Heart left ventricle (tissue), 16 donors: ENCODE results near the gene ALK. TPM values are rescaled to one million over a fixed set of nuclear protein-coding genes. Genes with fewer than 3 reads are reported as not detected.

Experiments
- ATAC-seq, 4 donors: fragments of 200-7000 bp; cut with Tn5 transposase; one replicate each; pipeline ENCODE4 v1.9.1; 2020 to 2022; ENCODE audit warnings: moderate library complexity in 4 of 4, mild to moderate bottlenecking in 3 of 4, moderate number of reproducible peaks in 1 of 4
- DNase-seq, 5 donors: peaks; one replicate each; pipeline ENCODE4 v3.0.0-alpha.2; 2020
- H3K27ac ChIP-seq, 12 donors: fragments of 200-600 bp; sonication (generic) in 4 of 12; one replicate each; pipeline versions ENCODE4 v1.5.0 to v1.8.0; 2016 to 2022; ENCODE audit warnings: mild to moderate bottlenecking in 2 of 12
- H3K27me3 ChIP-seq, 9 donors: fragments of 200-600 bp; sonication (generic) in 2 of 9; one replicate each; pipeline versions ENCODE4 v1.5.1 to v1.8.0; 2016 to 2022; ENCODE audit warnings: mild to moderate bottlenecking in 3 of 9
- H3K36me3 ChIP-seq, 9 donors: fragments of 200-600 bp; sonication (generic) in 2 of 9; one replicate each; pipeline versions ENCODE4 v1.5.0 to v1.8.0; 2018 to 2022; ENCODE audit warnings: mild to moderate bottlenecking in 2 of 9
- H3K4me1 ChIP-seq, 12 donors: fragments of 200-600 bp; sonication (generic) in 4 of 12; one replicate each; pipeline versions ENCODE4 v1.5.0 to v1.8.0; 2016 to 2022; ENCODE audit warnings: mild to moderate bottlenecking in 3 of 12
- H3K4me3 ChIP-seq, 12 donors: fragments of 200-600 bp; sonication (generic) in 4 of 12; one replicate each; pipeline versions ENCODE4 v1.5.0 to v1.8.0; 2017 to 2022; ENCODE audit warnings: mild to moderate bottlenecking in 9 of 12, moderate library complexity in 4 of 12
- H3K9me3 ChIP-seq, 12 donors: fragments of 200-600 bp; sonication (generic) in 4 of 12; one replicate each; pipeline versions ENCODE4 v1.5.0 to v1.8.0; 2016 to 2022; ENCODE audit warnings: mild to moderate bottlenecking in 1 of 12
- CTCF ChIP-seq, 12 donors: fragments of 200-600 bp; sonication (generic) in 4 of 12; IDR thresholded peaks; one replicate each; pipeline versions ENCODE4 v1.5.0 to v1.8.0; 2018 to 2022; ENCODE audit warnings: antibody characterized with exemption in 12 of 12, mild to moderate bottlenecking in 5 of 12
- POLR2A ChIP-seq, 2 donors: fragments of 450-650 bp; IDR thresholded peaks; one replicate each; pipeline ENCODE4 v1.6.1; 2017; ENCODE audit warnings: antibody characterized with exemption in 2 of 2, mild to moderate bottlenecking in 2 of 2, moderate library complexity in 2 of 2
- WGBS, 4 donors: extraction: QIAGEN DNeasy Blood & Tissue Kit in 2 of 4; methylation state at CpG; one replicate each; pipeline versions ENCODE4 v1.1.5 to v1.1.7; 2013 to 2018; 5-methylcytosine and 5-hydroxymethylcytosine counted together
- intact Hi-C, 10 donors: fragments of 100-400 bp; cut with DNase I; formaldehyde crosslinking; loops; one replicate each; pipeline versions ENCODE4 v1.11.1 to v1.14.2; 2022
- polyA plus RNA-seq, 2 donors: library from polyadenylated mRNA; stranded (reverse); fragments of 200-250 nt; gene quantifications; one replicate each; pipeline ENCODE4 v1.2.3, GENCODE V29; 2013
- total RNA-seq, 9 donors: library from RNA; depleted of rRNA in 2 of 9; stranded (reverse); fragments of >200 nt in 2 of 9; fragmentation: NEBNext Ultra II Directional in 3 of 9; extraction: Animal tissue kit (Norgen Biotek cat#: 25700) in 3 of 9; gene quantifications; one replicate each; pipeline versions ENCODE4 v1.1.0 to v1.2.4, GENCODE V29; 2016 to 2023
- donor health status: ischemic (EF 13 %, LVEDD 7.1; RV severe dilation, severe dysfunction).
- donor health status: healthy with polysubstance abuse.
- donor health status: DM: no; HTN: yes; CAD: no.
- donor health status: DM: no; HTN: no; CAD: no.
- donor health status: ischemic (EF 25% LVEDD 6.9; RV normal size, moderate dysfunction).
- donor health status: ischemic (EF 25% LVEDD 5.7; RV mildly dilated, moderate dysfunction).
- donor health status: healthy.
- donor health status: DM: yes; HTN: yes; CAD: no.
- donor health status: ischemic (EF 35%, LVEDD 5.7; RV mildly dilated, moderate dysfunction).
- donor health status: nonischemic (EF 11% LVEDD 7.7; RV severe dilation, severe dysfunction).
- donor health status: DM: yes; HTN: yes; CAD: no.
- donor health status: PGD.
- donor health status: ischemic (EF 29% LVEDD 5.4; RV normal size, mild dysfunction).
- donor health status: nonischemic (EF 23%, LVEDD 6.1; RV moderate dilation, normal function).

The ALK gene
- total and polyA plus RNA-seq, 11 donors: 0.05 to 0.50 (median 0.13) TPM; not detected in 5

- intact Hi-C loops: no loop called here
- Histone ChIP-seq H3K9me3 (no peaks in the 10 kb centered on the region), H3K27ac (no peak overlapping the region), H3K27me3 (peaks cover 0 to 10% (median 0%) of the 10 kb centered on the region in 9 donors), H3K4me1 (no peaks in the 10 kb centered on the region), H3K36me3 (no peaks in the 10 kb centered on the region), H3K4me3 (no peak overlapping the region)
- WGBS, 4 donors: 68 to 73% (median 72%) methylated on average over 6 of the region's 6 CpGs
- TF ChIP-seq POLR2A (IDR thresholded peaks at IDR 0.05) (no peak), CTCF (IDR thresholded peaks at IDR 0.05) (no peak)
- DNase-seq (no peak), ATAC-seq (no peak)
These were observed 560.2 kb downstream of the ALK start for GRCh38 chr2:29361231-29361630.

GRCh38 chr2:29360016-29360784 lies 561.2 kb downstream of the ALK start:
- no peak for DNase-seq
- intact Hi-C loops: no loop called here
- Histone ChIP-seq H3K4me3 (no peak overlapping the region), H3K4me1 (no peaks in the 10 kb centered on the region), H3K27me3 (peaks cover 0 to 10% (median 0%) of the 10 kb centered on the region in 9 donors), H3K9me3 (no peaks in the 10 kb centered on the region), H3K27ac (no peak overlapping the region), H3K36me3 (no peaks in the 10 kb centered on the region)
- ATAC-seq: no peak
- 18 to 29% (median 25%) methylated on average over 3 of the region's 3 CpGs for WGBS, 4 donors
- TF ChIP-seq CTCF (IDR thresholded peaks at IDR 0.05) (no peak), POLR2A (IDR thresholded peaks at IDR 0.05) (no peak)

GRCh38 chr2:29353403-29353991 lies 567.9 kb downstream of the ALK start:
- ATAC-seq (no peak), DNase-seq (no peak)
- intact Hi-C loops: no loop called here
- no peaks in the 10 kb centered on the region for H3K9me3 ChIP-seq
- H3K27ac ChIP-seq: no peak overlapping the region
- no peak for TF ChIP-seq POLR2A (IDR thresholded peaks at IDR 0.05)
- no peak for TF ChIP-seq CTCF (IDR thresholded peaks at IDR 0.05)
- no peak overlapping the region for H3K4me3 ChIP-seq
- 87 to 98% (median 91%) methylated on average over 1 of the region's 1 CpG for WGBS, 4 donors
- no peaks in the 10 kb centered on the region for H3K36me3 ChIP-seq
- no peaks in the 10 kb centered on the region for H3K4me1 ChIP-seq
- no peaks in the 10 kb centered on the region for H3K27me3 ChIP-seq

GRCh38 chr2:29351916-29352591 lies 569.3 kb downstream of the ALK start:
- Histone ChIP-seq H3K4me1 (no peaks in the 10 kb centered on the region), H3K36me3 (no peaks in the 10 kb centered on the region), H3K27ac (no peak overlapping the region), H3K4me3 (no peak overlapping the region), H3K9me3 (no peaks in the 10 kb centered on the region), H3K27me3 (peaks cover 0 to 3% (median 0%) of the 10 kb centered on the region in 9 donors)
- intact Hi-C loops: no loop called here
- DNase-seq (no peak), ATAC-seq (no peak)
- WGBS, 4 donors: 80 to 92% (median 84%) methylated on average over 9 of the region's 9 CpGs
- no peak for TF ChIP-seq CTCF (IDR thresholded peaks at IDR 0.05)
